HCT116 (cell line): Measurements from ENCODE around the gene DEF6.

Experiments used
- CTCF ChIP-seq, 3 experiments: fragments of 200-600 bp in 1 of 3; sonication (generic) in 1 of 3; IDR thresholded peaks in 2 of 3; conservative IDR thresholded peaks in 1 of 3; 2 replicates each; pipeline ENCODE4 v1.5.1; 2012 to 2017; ENCODE audit warnings: low read depth in 2 of 3, low read length in 2 of 3, antibody characterized with exemption in 1 of 3, borderline replicate concordance in 1 of 3, control low read depth in 1 of 3, mild to moderate bottlenecking in 1 of 3, mixed read lengths in 1 of 3, mixed run types in 1 of 3, moderate library complexity in 1 of 3; ENCODE audit not compliant: insufficient read depth in 1 of 3
- POLR2A ChIP-seq: IDR thresholded peaks from 2 replicates; pipeline ENCODE4 v1.7.0; 2011; ENCODE audit warnings: borderline replicate concordance; ENCODE audit not compliant: insufficient read depth, insufficient read length; ENCODE audit errors: extremely low read depth
- SIN3A ChIP-seq: IDR thresholded peaks from 2 replicates; pipeline ENCODE4 v1.6.1; 2012; ENCODE audit warnings: low read depth
- YY1 ChIP-seq: IDR thresholded peaks from 2 replicates; pipeline ENCODE4 v1.6.1; 2011; ENCODE audit warnings: low read length, low read depth, moderate library complexity, mild to moderate bottlenecking; ENCODE audit not compliant: insufficient replicate concordance; ENCODE audit errors: extremely low read depth
- ZNF274 ChIP-seq: fragments of 200-500 bp; sonication (Bioruptor generic); IDR thresholded peaks from 2 replicates; pipeline ENCODE4 v1.6.1; 2014; ENCODE audit warnings: mild to moderate bottlenecking, low read depth, low read length, inconsistent platforms

- TF ChIP-seq SIN3A: no peak
- TF ChIP-seq CTCF (IDR thresholded peaks at IDR 0.05 in 2 of 3, conservative IDR thresholded peaks at IDR 0.05 in 1 of 3; ENCODE audit: borderline replicate concordance in 1 of 3, insufficient read depth in 1 of 3, low read depth in 2 of 3, low read length in 2 of 3): no peak
- TF ChIP-seq POLR2A: no peak
- TF ChIP-seq ZNF274: no peak
- no peak for TF ChIP-seq YY1
These were observed 1.9 kb upstream of the DEF6 start for GRCh38 chr6:35295521-35296315.
